CD4-positive, alpha-beta T cell treated with Interleukin-15 for 1 hour (primary cell): ENCODE measurements around the gene SH3BP1.

Source experiments
- DNase-seq: peaks from one replicate; pipeline ENCODE4 v3.0.0-alpha.2; 2020

SH3BP1 gene

GRCh38 chr22:37659066-37659896 is 19.8 kb downstream of the SH3BP1 start:
- DNase-seq: no peak

GRCh38 chr22:37659897-37660708 is 20.6 kb downstream of the SH3BP1 start:
- DNase-seq: no peak

GRCh38 chr22:37660709-37661045 is 21.2 kb downstream of the SH3BP1 start:
- no peak for DNase-seq

GRCh38 chr22:37661160-37661924 is 21.9 kb downstream of the SH3BP1 start:
- peak; percentile 39 for DNase-seq

- no peak for DNase-seq
Measured at GRCh38 chr22:37662039-37662438, 22.6 kb downstream of the SH3BP1 start.

GRCh38 chr22:37663521-37664140 is 24.2 kb downstream of the SH3BP1 start:
- DNase-seq: no peak

GRCh38 chr22:37664249-37665101 is 25.0 kb downstream of the SH3BP1 start:
- no peak for DNase-seq

GRCh38 chr22:37665487-37665886 is 26.0 kb downstream of the SH3BP1 start:
- DNase-seq: no peak

GRCh38 chr22:37669586-37669985 is 30.1 kb downstream of the SH3BP1 start:
- no peak for DNase-seq

- DNase-seq: no peak
Measured at GRCh38 chr22:37672206-37672919, 32.9 kb downstream of the SH3BP1 start.

GRCh38 chr22:37672920-37673455 is 33.5 kb downstream of the SH3BP1 start:
- no peak for DNase-seq

- no peak for DNase-seq
Measured at GRCh38 chr22:37674248-37674647, 34.8 kb downstream of the SH3BP1 start.

- peak; percentile 79 for DNase-seq
Measured at GRCh38 chr22:37674951-37675929, 35.8 kb downstream of the SH3BP1 start, which contains the start of gene LGALS1. TSS of gene LGALS1 (plus strand) at chr22:37675636. CDS start at chr22:37675703, 67 bp downstream.

GRCh38 chr22:37675930-37676735 is 36.7 kb downstream of the SH3BP1 start:
- DNase-seq: peak; percentile 41

GRCh38 chr22:37676736-37677492 is 37.4 kb downstream of the SH3BP1 start:
- DNase-seq: peak; percentile 95

- no peak for DNase-seq
Measured at GRCh38 chr22:37677493-37677974, 38.1 kb downstream of the SH3BP1 start.

- DNase-seq: no peak
Measured at GRCh38 chr22:37678372-37678771, 38.9 kb downstream of the SH3BP1 start.

- no peak for DNase-seq
Measured at GRCh38 chr22:37679670-37680069, 40.2 kb downstream of the SH3BP1 start.
